ENCODE data around the gene SEL1L2.

Gene SEL1L2

GRCh38 chr20:13884803-13885202, 105.6 kb downstream of the SEL1L2 start:
- H3K36me3 ChIP-seq (ENCODE audit: control insufficient read depth, insufficient read depth, low read length) = no peaks in the 10 kb centered on the region
- no peak for TF ChIP-seq CTCF (IDR thresholded peaks at IDR 0.05; ENCODE audit: insufficient read depth, low read length, poor library complexity, severe bottlenecking)
- H3K4me3 ChIP-seq (replicated peaks; ENCODE audit: low read depth, low read length) = no peak overlapping the region
- no peak for DNase-seq (ENCODE audit: extremely low read depth, insufficient read length)
- H3K27me3 ChIP-seq (replicated peaks; ENCODE audit: control insufficient read depth, insufficient read depth, low read length) = no peaks in the 10 kb centered on the region; the same call in 1 of the 2 replicates

GRCh38 chr20:13883425-13883824, 107.0 kb downstream of the SEL1L2 start:
- H3K36me3 ChIP-seq (ENCODE audit: control insufficient read depth, insufficient read depth, low read length) = no peaks in the 10 kb centered on the region
- H3K4me3 ChIP-seq (replicated peaks; ENCODE audit: low read depth, low read length) = no peak overlapping the region
- no peak for DNase-seq (ENCODE audit: extremely low read depth, insufficient read length)
- H3K27me3 ChIP-seq (replicated peaks; ENCODE audit: control insufficient read depth, insufficient read depth, low read length) = no peaks in the 10 kb centered on the region; the same call in 1 of the 2 replicates
- TF ChIP-seq CTCF (IDR thresholded peaks at IDR 0.05; ENCODE audit: insufficient read depth, low read length, poor library complexity, severe bottlenecking) = no peak

- Histone ChIP-seq H3K4me3 (replicated peaks; ENCODE audit: low read depth, low read length) (no peak overlapping the region), H3K36me3 (ENCODE audit: control insufficient read depth, insufficient read depth, low read length) (no peaks in the 10 kb centered on the region), H3K27me3 (replicated peaks; ENCODE audit: control insufficient read depth, insufficient read depth, low read length) (no peaks in the 10 kb centered on the region)
- no peak for DNase-seq (ENCODE audit: extremely low read depth, insufficient read length)
- no peak for TF ChIP-seq CTCF (IDR thresholded peaks at IDR 0.05; ENCODE audit: insufficient read depth, low read length, poor library complexity, severe bottlenecking)
Measured at GRCh38 chr20:13878566-13878965, 111.8 kb downstream of the SEL1L2 start.

DNA sequence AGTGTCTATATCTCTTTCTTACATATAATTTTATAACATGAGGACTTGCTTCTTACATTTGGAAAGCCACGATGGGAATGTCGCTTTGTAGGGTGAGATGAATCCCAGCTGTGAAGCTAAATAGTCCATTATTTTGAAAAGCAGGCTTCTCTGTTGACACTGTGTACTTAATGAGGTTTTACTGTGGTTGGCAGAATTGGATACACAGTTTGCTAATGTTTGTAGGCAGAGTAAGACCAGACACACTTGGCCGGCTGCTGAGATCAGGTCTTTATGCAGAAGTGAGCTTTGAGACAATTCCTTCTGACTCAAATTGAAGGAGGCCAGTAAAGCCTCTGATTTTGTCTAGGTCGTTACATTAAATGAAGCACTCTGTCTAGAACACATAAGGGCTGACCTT, 112.6 kb downstream of the SEL1L2 start:
- no peak overlapping the region for H3K4me3 ChIP-seq (replicated peaks; ENCODE audit: low read depth, low read length)
- no peak for DNase-seq (ENCODE audit: extremely low read depth, insufficient read length)
- H3K36me3 ChIP-seq (ENCODE audit: control insufficient read depth, insufficient read depth, low read length) = no peaks in the 10 kb centered on the region
- H3K27me3 ChIP-seq (replicated peaks; ENCODE audit: control insufficient read depth, insufficient read depth, low read length) = no peaks in the 10 kb centered on the region
- TF ChIP-seq CTCF (IDR thresholded peaks at IDR 0.05; ENCODE audit: insufficient read depth, low read length, poor library complexity, severe bottlenecking) = no peak

GRCh38 chr20:13875265-13875811, 115.1 kb downstream of the SEL1L2 start:
- no peak overlapping the region for H3K4me3 ChIP-seq (replicated peaks; ENCODE audit: low read depth, low read length)
- H3K27me3 ChIP-seq (replicated peaks; ENCODE audit: control insufficient read depth, insufficient read depth, low read length) = no peaks in the 10 kb centered on the region
- no peak for TF ChIP-seq CTCF (IDR thresholded peaks at IDR 0.05; ENCODE audit: insufficient read depth, low read length, poor library complexity, severe bottlenecking)
- H3K36me3 ChIP-seq (ENCODE audit: control insufficient read depth, insufficient read depth, low read length) = no peaks in the 10 kb centered on the region
- DNase-seq (ENCODE audit: extremely low read depth, insufficient read length) = no peak

Measured in GM06990 (cell line).